Motor neuron (in vitro differentiated cells): ENCODE results near the gene CTU2. TPM values are rescaled to one million over a fixed set of nuclear protein-coding genes. Genes with fewer than 3 reads are reported as not detected.

ENCODE experiments used
- ATAC-seq, 8 experiments: fragments of 200-7000 bp; cut with Tn5 transposase; replicated peaks in 6 of 8; 2 replicates each; pipeline ENCODE4 v1.8.0; 2021; ENCODE audit warnings: mild to moderate bottlenecking in 8 of 8, moderate library complexity in 8 of 8
- H3K27ac ChIP-seq, 2 donors: fragments of 250-450 bp; sonication (Bioruptor Pico); 2 replicates each; pipeline ENCODE4 v1.9.0; 2021; ENCODE audit warnings: antibody characterized with exemption in 2 of 2, mild to moderate bottlenecking in 2 of 2, moderate library complexity in 1 of 2
- H3K4me1 ChIP-seq, 2 donors: fragments of 250-450 bp; sonication (Bioruptor Pico); replicated peaks in 1 of 2; 2 replicates each; pipeline ENCODE4 v1.6.1; 2021; ENCODE audit warnings: antibody characterized with exemption in 2 of 2, mild to moderate bottlenecking in 2 of 2, moderate library complexity in 1 of 2
- H3K4me3 ChIP-seq, 5 donors: fragments of 250-450 bp; sonication (Bioruptor Pico); 2 replicates each; pipeline ENCODE4 v1.9.0; 2021; ENCODE audit warnings: antibody characterized with exemption in 5 of 5, mild to moderate bottlenecking in 5 of 5, moderate library complexity in 4 of 5
- WGBS, 10 experiments: fragments of 450-650 bp; shearing (Covaris generic); methylation state at CpG; one replicate each; pipeline ENCODE4 v1.0.0; 2022; 5-methylcytosine and 5-hydroxymethylcytosine counted together
- in situ Hi-C, 9 experiments: fragments of 400-800 bp; cut with MboI; loops; one replicate each; pipeline ENCODE4 v1.15.0; 2021; ENCODE audit warnings: low sequenced_read_pairs in 9 of 9, low pct_unique_long_range_greater_than_20kb in 2 of 9; ENCODE audit not compliant: unreplicated experiment in 9 of 9
- total RNA-seq, 8 experiments: library from RNA; unstranded; fragments of 300-600 nt; gene quantifications; 2 replicates each; pipeline versions ENCODE4 v1.2.3 to v1.2.4, GENCODE V29; 2022

CTU2 gene
- total RNA-seq, 8 experiments from 2014 or later = 10.5 to 24.1 (median 17.1) TPM

- ATAC-seq = no peak
- Histone ChIP-seq H3K27ac (no peak overlapping the region), H3K4me3 (no peak overlapping the region), H3K4me1 (peaks cover 0 to 16% of the 10 kb centered on the region in 2 donors)
- in situ Hi-C loops = no loop called here
- 100% methylated on average over 1 of the region's 13 CpGs; no CpG with 5 or more reads in 9 of the 10 experiments for WGBS, 10 experiments
These were observed 46.9 kb downstream of the CTU2 start for GRCh38 chr16:88753191-88753590.

- 42 to 100% methylated on average over 1 to 2 of the region's 11 CpGs; no CpG with 5 or more reads in 8 of the 10 experiments for WGBS, 10 experiments
- ATAC-seq = peak in 1 of 8 experiments; percentile 9
- in situ Hi-C loops = no loop called here
- H3K4me3 ChIP-seq = no peak overlapping the region
- H3K4me1 ChIP-seq = peaks cover 0 to 16% of the 10 kb centered on the region in 2 donors
- no peak overlapping the region for H3K27ac ChIP-seq
These were observed 47.3 kb downstream of the CTU2 start for GRCh38 chr16:88753602-88754001.

GRCh38 chr16:88754109-88754911 is 48.0 kb downstream of the CTU2 start:
- Histone ChIP-seq H3K4me3 (no peak overlapping the region), H3K4me1 (peaks cover 0 to 16% of the 10 kb centered on the region in 2 donors), H3K27ac (no peak overlapping the region)
- ATAC-seq = peak in 2 of 8 experiments; percentile 2 to 8
- in situ Hi-C loops = no loop called here
- 89 to 95% methylated on average over 4 to 5 of the region's 28 CpGs; no CpG with 5 or more reads in 8 of the 10 experiments for WGBS, 10 experiments

- no peak overlapping the region for H3K4me3 ChIP-seq
- H3K4me1 ChIP-seq = peaks cover 0 to 16% of the 10 kb centered on the region in 2 donors
- ATAC-seq = peak in 7 of 8 experiments; percentile 19 to 76 (median 60)
- no peak overlapping the region for H3K27ac ChIP-seq
- WGBS, 10 experiments = 20 to 90% (median 64%) methylated on average over 2 to 13 of the region's 42 CpGs; no CpG with 5 or more reads in 4 of the 10 experiments
- in situ Hi-C loops = no loop called here
These were observed 48.8 kb downstream of the CTU2 start for GRCh38 chr16:88754912-88755744.

GRCh38 chr16:88755745-88756443 is 49.6 kb downstream of the CTU2 start:
- H3K4me3 ChIP-seq = no peak overlapping the region
- in situ Hi-C loops = no loop called here
- no peak overlapping the region for H3K27ac ChIP-seq
- H3K4me1 ChIP-seq = peaks cover 2 to 16% of the 10 kb centered on the region in 2 donors
- 70 to 100% (median 78%) methylated on average over 1 to 5 of the region's 23 CpGs; no CpG with 5 or more reads in 6 of the 10 experiments for WGBS, 10 experiments
- peak in 2 of 8 experiments; percentile 4 to 6 for ATAC-seq

- Histone ChIP-seq H3K4me3 (no peak overlapping the region), H3K4me1 (peaks cover 2 to 23% of the 10 kb centered on the region in 2 donors), H3K27ac (no peak overlapping the region)
- WGBS, 10 experiments = 82 to 100% (median 93%) methylated on average over 1 to 5 of the region's 13 CpGs; no CpG with 5 or more reads in 3 of the 10 experiments
- in situ Hi-C loops = no loop called here
- ATAC-seq = peak in 2 of 8 experiments; percentile 14 to 68
These were observed 52.1 kb downstream of the CTU2 start for GRCh38 chr16:88758227-88758943.

- no peak overlapping the region for H3K27ac ChIP-seq
- peaks cover 2 to 28% of the 10 kb centered on the region in 2 donors for H3K4me1 ChIP-seq
- H3K4me3 ChIP-seq = no peak overlapping the region
- ATAC-seq = no peak
- in situ Hi-C loops = no loop called here
- WGBS, 10 experiments = 51 to 100% (median 81%) methylated on average over 1 to 6 of the region's 6 CpGs; no CpG with 5 or more reads in 2 of the 10 experiments
These were observed 52.6 kb downstream of the CTU2 start for GRCh38 chr16:88758944-88759244.

GRCh38 chr16:88759245-88759975 is 53.1 kb downstream of the CTU2 start:
- in situ Hi-C loops = no loop called here
- H3K27ac ChIP-seq = no peak overlapping the region
- H3K4me1 ChIP-seq = peaks cover 2 to 26% of the 10 kb centered on the region in 2 donors
- peak in 3 of 8 experiments; percentile 21 to 41 (median 37) for ATAC-seq
- 27 to 100% (median 66%) methylated on average over 1 to 10 of the region's 26 CpGs; no CpG with 5 or more reads in 6 of the 10 experiments for WGBS, 10 experiments
- no peak overlapping the region for H3K4me3 ChIP-seq

- Histone ChIP-seq H3K27ac (no peak overlapping the region), H3K4me3 (no peak overlapping the region), H3K4me1 (peaks cover 2 to 24% of the 10 kb centered on the region in 2 donors)
- WGBS, 10 experiments = 50% methylated on average over 1 of the region's 22 CpGs; no CpG with 5 or more reads in 9 of the 10 experiments
- no peak for ATAC-seq
- in situ Hi-C loops = no loop called here
These were observed 53.7 kb downstream of the CTU2 start for GRCh38 chr16:88759976-88760350.

- H3K27ac ChIP-seq = no peak overlapping the region
- in situ Hi-C loops = no loop called here
- ATAC-seq = peak in 1 of 8 experiments; percentile 28
- H3K4me1 ChIP-seq = peaks cover 2 to 22% of the 10 kb centered on the region in 2 donors
- 80 to 100% methylated on average over 1 to 3 of the region's 24 CpGs; no CpG with 5 or more reads in 8 of the 10 experiments for WGBS, 10 experiments
- H3K4me3 ChIP-seq = no peak overlapping the region
These were observed 54.3 kb downstream of the CTU2 start for GRCh38 chr16:88760424-88761142.

GRCh38 chr16:88761143-88761534 is 54.8 kb downstream of the CTU2 start:
- H3K4me3 ChIP-seq = no peak overlapping the region
- WGBS, 10 experiments = 92% methylated on average over 5 of the region's 11 CpGs; no CpG with 5 or more reads in 9 of the 10 experiments
- H3K27ac ChIP-seq = no peak overlapping the region
- in situ Hi-C loops = no loop called here
- ATAC-seq = no peak
- H3K4me1 ChIP-seq = peaks cover 2 to 20% of the 10 kb centered on the region in 2 donors
